ENCODE data around the gene ABCB6. TPM values are rescaled to one million over a fixed set of nuclear protein-coding genes. Genes with fewer than 3 reads are reported as not detected.

ABCB6 gene
- total RNA-seq, 1 experiment from 2014 or later = 68.6 TPM

GRCh38 chr2:219171231-219171651 is 47.5 kb downstream of the ABCB6 start:
- peak; percentile 64 to 79 for TF ChIP-seq CTCF (IDR thresholded peaks at IDR 0.05; ENCODE audit: insufficient read depth in 1 of 2, low read depth in 1 of 2, low read length in 1 of 2, severe bottlenecking in 1 of 2, unreplicated experiment in 1 of 2)
- H3K36me3 Mint-ChIP-seq (ENCODE audit: insufficient read depth, unreplicated experiment) = peaks cover 18% of the 10 kb centered on the region
- peak; percentile 74 to 79 for DNase-seq
- Histone ChIP-seq H3K27me3 (replicated peaks; ENCODE audit: control insufficient read depth, insufficient read depth, low read length) (no peaks in the 10 kb centered on the region), H3K4me1 (peaks cover 21% of the 10 kb centered on the region), H3K9me3 (no peaks in the 10 kb centered on the region), H3K36me3 (ENCODE audit: control insufficient read depth, insufficient read depth, low read length) (peaks cover 12% of the 10 kb centered on the region), H3K4me3 (ENCODE audit: low read depth, low read length) (no peak overlapping the region)
- POLR2A ChIA-PET = interaction anchor here (0.6 to 0.7 kb wide), 2 partner anchors 40 to 47 kb away, joined by 4 to 6 read pairs; no protein-coding TSS in a partner anchor
- peaks cover 28% of the 10 kb centered on the region for H3K4me1 Mint-ChIP-seq (ENCODE audit: low read depth, unreplicated experiment)
- intact Hi-C loops (cut with micrococcal nuclease; ENCODE audit: unreplicated experiment) = loop anchor here (1.0 to 2.0 kb wide), 2 partner anchors 127 to 216 kb away; partner anchors contain the start of gene DNPEP
- BruUV-seq (replicated peaks) = no TSS peak
- CTCF ChIA-PET = interaction anchor here (0.6 to 1.6 kb wide), 8 partner anchors 30 to 273 kb away, joined by 3 to 8 read pairs (median 3); partner anchors contain the start of genes ABCB6 and ZFAND2B
- H3K27ac Mint-ChIP-seq (ENCODE audit: unreplicated experiment) = peak overlapping the region; percentile 64
- H3K4me3 Mint-ChIP-seq (ENCODE audit: unreplicated experiment) = no peak overlapping the region
- no peaks in the 10 kb centered on the region for H3K27me3 Mint-ChIP-seq (ENCODE audit: insufficient read depth, unreplicated experiment)
- H3K9me3 Mint-ChIP-seq (ENCODE audit: unreplicated experiment) = no peaks in the 10 kb centered on the region

- POLR2A ChIA-PET = interaction anchor here (1.3 kb wide), 1 partner anchor 125 kb away, joined by 3 read pairs; no protein-coding TSS in a partner anchor
- CTCF ChIA-PET = interaction anchor here (0.6 to 1.6 kb wide), 3 partner anchors 31 to 309 kb away, joined by 4 to 8 read pairs (median 4); no protein-coding TSS in a partner anchor
- no TSS peak for BruUV-seq (replicated peaks)
These were observed 48.7 kb downstream of the ABCB6 start, which contains the start of gene SLC23A3 for GRCh38 chr2:219169930-219170654. TSS of gene SLC23A3 (minus strand) at chr2:219170029. CDS start at chr2:219169984, 45 bp downstream.

More at GRCh38 chr2:219169930-219170654, 48.7 kb downstream of the ABCB6 start, which contains the start of gene SLC23A3:
- peak within 1 kb of the TSS; percentile 22 for H3K4me3 ChIP-seq (ENCODE audit: low read depth, low read length)
- H3K4me1 Mint-ChIP-seq (ENCODE audit: low read depth, unreplicated experiment) = peaks cover 28% of the 10 kb centered on the region
- H3K36me3 ChIP-seq (ENCODE audit: control insufficient read depth, insufficient read depth, low read length) = peaks cover 12% of the 10 kb centered on the region
- peaks cover 18% of the 10 kb centered on the region for H3K36me3 Mint-ChIP-seq (ENCODE audit: insufficient read depth, unreplicated experiment)
- no peaks in the 10 kb centered on the region for H3K27me3 ChIP-seq (replicated peaks; ENCODE audit: control insufficient read depth, insufficient read depth, low read length)
- TF ChIP-seq CTCF (IDR thresholded peaks at IDR 0.05; ENCODE audit: insufficient read depth in 1 of 2, low read depth in 1 of 2, low read length in 1 of 2, severe bottlenecking in 1 of 2, unreplicated experiment in 1 of 2) = no peak
- H3K27me3 Mint-ChIP-seq (ENCODE audit: insufficient read depth, unreplicated experiment) = no peaks in the 10 kb centered on the region
- H3K27ac Mint-ChIP-seq (ENCODE audit: unreplicated experiment) = peak within 1 kb of the TSS; percentile 77
- peaks cover 15% of the 10 kb centered on the region for H3K4me1 ChIP-seq
- DNase-seq = peak; percentile 28 to 62
- H3K9me3 ChIP-seq = no peaks in the 10 kb centered on the region
- intact Hi-C loops (cut with micrococcal nuclease; ENCODE audit: unreplicated experiment) = loop anchor here (1.0 to 2.0 kb wide), 2 partner anchors 10 to 217 kb away; partner anchors contain the start of genes DNPEP and NHEJ1
- peak within 1 kb of the TSS; percentile 58 for H3K4me3 Mint-ChIP-seq (ENCODE audit: unreplicated experiment)
- H3K9me3 Mint-ChIP-seq (ENCODE audit: unreplicated experiment) = no peaks in the 10 kb centered on the region

Measured in Caco-2 (cell line).